HepG2 (cell line): ENCODE data around the gene HEPHL1.
"Not testable (repeated sequence)": the region's sequence is repeated elsewhere in the genome, so short reads cannot be mapped to it uniquely, and the experiment has no call there.

Experiments
- CEBPB ChIP-seq: IDR thresholded peaks from 2 replicates; pipeline ENCODE4 v1.6.1; 2011; ENCODE audit warnings: low read depth, low read length, improper control_type of control experiment, borderline replicate concordance
- ELF4 ChIP-seq: sonication (generic); formaldehyde crosslinking; IDR thresholded peaks from 2 replicates; pipeline ENCODE4 v1.5.0; 2020; ENCODE audit warnings: missing genetic modification reagents, mild to moderate bottlenecking, moderate library complexity, borderline replicate concordance
- FOSL1 ChIP-seq: sonication (generic); formaldehyde crosslinking; IDR thresholded peaks from 2 replicates; pipeline ENCODE4 v1.9.0; 2021; ENCODE audit warnings: missing genetic modification reagents, borderline replicate concordance
- HES4 ChIP-seq: sonication (generic); formaldehyde crosslinking; IDR thresholded peaks from 2 replicates; pipeline ENCODE4 v1.9.0; 2021; ENCODE audit warnings: mild to moderate bottlenecking, missing genetic modification reagents, borderline replicate concordance
- JUN ChIP-seq: sonication (generic); formaldehyde crosslinking; IDR thresholded peaks from 2 replicates; pipeline ENCODE4 v1.4.0; 2020; ENCODE audit warnings: mild to moderate bottlenecking, missing genetic modification reagents
- MED1 ChIP-seq: sonication (generic); formaldehyde crosslinking; IDR thresholded peaks from 2 replicates; pipeline ENCODE4 v1.4.0; 2020; ENCODE audit warnings: missing genetic modification reagents
- RBM39 ChIP-seq: fragments of 200-400 bp; formaldehyde crosslinking; IDR thresholded peaks from one replicate; pipeline ENCODE4 v1.6.1; 2018; ENCODE audit warnings: antibody characterized with exemption, mild to moderate bottlenecking, low read depth, low read length; ENCODE audit not compliant: poor library complexity, severe bottlenecking
- SALL1 ChIP-seq: sonication (generic); formaldehyde crosslinking; IDR thresholded peaks from 2 replicates; pipeline ENCODE4 v1.8.0; 2022; ENCODE audit warnings: mild to moderate bottlenecking, missing genetic modification reagents
- ZNF33B ChIP-seq: sonication (generic); formaldehyde crosslinking; IDR thresholded peaks from 2 replicates; pipeline ENCODE4 v1.5.1; 2020; ENCODE audit warnings: mild to moderate bottlenecking, missing genetic modification reagents
- ZNF879 ChIP-seq: sonication (generic); formaldehyde crosslinking; IDR thresholded peaks from 2 replicates; pipeline ENCODE4 v1.8.1; 2023; ENCODE audit warnings: missing genetic modification reagents
- TF ChIP-seq, protein P1 (sequence below): sonication (generic); formaldehyde crosslinking; IDR thresholded peaks from 2 replicates; pipeline ENCODE4 v1.4.0; 2020; ENCODE audit warnings: missing genetic modification reagents
- TF ChIP-seq, protein P2 (sequence below): sonication (generic); formaldehyde crosslinking; IDR thresholded peaks from 2 replicates; pipeline ENCODE4 v1.4.0; 2020; ENCODE audit warnings: mild to moderate bottlenecking, missing genetic modification reagents
- TF ChIP-seq, protein P3 (sequence below): sonication (generic); formaldehyde crosslinking; IDR thresholded peaks from 2 replicates; pipeline ENCODE4 v1.8.0; 2022; ENCODE audit warnings: low read depth, missing genetic modification reagents
- TF ChIP-seq, protein P4 (sequence below): sonication (generic); formaldehyde crosslinking; IDR thresholded peaks from 2 replicates; pipeline ENCODE4 v1.4.0; 2020; ENCODE audit warnings: mild to moderate bottlenecking, missing genetic modification reagents, borderline replicate concordance

GRCh38 chr11:94119676-94120075 lies 98.5 kb downstream of the HEPHL1 start:
- TF ChIP-seq SALL1 (CRISPR knock-in tag); MED1 (CRISPR knock-in tag); HES4; RBM39; JUN (CRISPR knock-in tag); ZNF879 (CRISPR knock-in tag); FOSL1 (CRISPR knock-in tag); CEBPB; ZNF33B; ELF4 (CRISPR knock-in tag): not testable (repeated sequence)
- TF ChIP-seq, protein P1, sequence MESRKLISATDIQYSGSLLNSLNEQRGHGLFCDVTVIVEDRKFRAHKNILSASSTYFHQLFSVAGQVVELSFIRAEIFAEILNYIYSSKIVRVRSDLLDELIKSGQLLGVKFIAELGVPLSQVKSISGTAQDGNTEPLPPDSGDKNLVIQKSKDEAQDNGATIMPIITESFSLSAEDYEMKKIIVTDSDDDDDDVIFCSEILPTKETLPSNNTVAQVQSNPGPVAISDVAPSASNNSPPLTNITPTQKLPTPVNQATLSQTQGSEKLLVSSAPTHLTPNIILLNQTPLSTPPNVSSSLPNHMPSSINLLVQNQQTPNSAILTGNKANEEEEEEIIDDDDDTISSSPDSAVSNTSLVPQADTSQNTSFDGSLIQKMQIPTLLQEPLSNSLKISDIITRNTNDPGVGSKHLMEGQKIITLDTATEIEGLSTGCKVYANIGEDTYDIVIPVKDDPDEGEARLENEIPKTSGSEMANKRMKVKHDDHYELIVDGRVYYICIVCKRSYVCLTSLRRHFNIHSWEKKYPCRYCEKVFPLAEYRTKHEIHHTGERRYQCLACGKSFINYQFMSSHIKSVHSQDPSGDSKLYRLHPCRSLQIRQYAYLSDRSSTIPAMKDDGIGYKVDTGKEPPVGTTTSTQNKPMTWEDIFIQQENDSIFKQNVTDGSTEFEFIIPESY (CRISPR knock-in tag), result not testable (repeated sequence)
- TF ChIP-seq, protein P2, sequence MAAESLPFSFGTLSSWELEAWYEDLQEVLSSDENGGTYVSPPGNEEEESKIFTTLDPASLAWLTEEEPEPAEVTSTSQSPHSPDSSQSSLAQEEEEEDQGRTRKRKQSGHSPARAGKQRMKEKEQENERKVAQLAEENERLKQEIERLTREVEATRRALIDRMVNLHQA (CRISPR knock-in tag), result not testable (repeated sequence)
- TF ChIP-seq, protein P3, sequence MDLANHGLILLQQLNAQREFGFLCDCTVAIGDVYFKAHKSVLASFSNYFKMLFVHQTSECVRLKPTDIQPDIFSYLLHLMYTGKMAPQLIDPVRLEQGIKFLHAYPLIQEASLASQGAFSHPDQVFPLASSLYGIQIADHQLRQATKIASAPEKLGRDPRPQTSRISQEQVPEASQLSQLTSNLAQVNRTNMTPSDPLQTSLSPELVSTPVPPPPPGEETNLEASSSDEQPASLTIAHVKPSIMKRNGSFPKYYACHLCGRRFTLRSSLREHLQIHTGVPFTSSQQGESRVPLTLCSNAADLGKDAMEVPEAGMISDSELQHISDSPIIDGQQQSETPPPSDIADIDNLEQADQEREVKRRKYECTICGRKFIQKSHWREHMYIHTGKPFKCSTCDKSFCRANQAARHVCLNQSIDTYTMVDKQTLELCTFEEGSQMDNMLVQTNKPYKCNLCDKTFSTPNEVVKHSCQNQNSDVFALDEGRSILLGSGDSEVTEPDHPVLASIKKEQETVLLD (CRISPR knock-in tag), result not testable (repeated sequence)
- TF ChIP-seq, protein P4, sequence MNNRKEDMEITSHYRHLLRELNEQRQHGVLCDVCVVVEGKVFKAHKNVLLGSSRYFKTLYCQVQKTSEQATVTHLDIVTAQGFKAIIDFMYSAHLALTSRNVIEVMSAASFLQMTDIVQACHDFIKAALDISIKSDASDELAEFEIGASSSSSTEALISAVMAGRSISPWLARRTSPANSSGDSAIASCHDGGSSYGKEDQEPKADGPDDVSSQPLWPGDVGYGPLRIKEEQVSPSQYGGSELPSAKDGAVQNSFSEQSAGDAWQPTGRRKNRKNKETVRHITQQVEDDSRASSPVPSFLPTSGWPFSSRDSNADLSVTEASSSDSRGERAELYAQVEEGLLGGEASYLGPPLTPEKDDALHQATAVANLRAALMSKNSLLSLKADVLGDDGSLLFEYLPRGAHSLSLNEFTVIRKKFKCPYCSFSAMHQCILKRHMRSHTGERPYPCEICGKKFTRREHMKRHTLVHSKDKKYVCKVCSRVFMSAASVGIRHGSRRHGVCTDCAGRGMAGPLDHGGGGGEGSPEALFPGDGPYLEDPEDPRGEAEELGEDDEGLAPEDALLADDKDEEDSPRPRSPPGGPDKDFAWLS (CRISPR knock-in tag), result not testable (repeated sequence)
